ENCODE measurements around the gene SIPA1L3.

DNA sequence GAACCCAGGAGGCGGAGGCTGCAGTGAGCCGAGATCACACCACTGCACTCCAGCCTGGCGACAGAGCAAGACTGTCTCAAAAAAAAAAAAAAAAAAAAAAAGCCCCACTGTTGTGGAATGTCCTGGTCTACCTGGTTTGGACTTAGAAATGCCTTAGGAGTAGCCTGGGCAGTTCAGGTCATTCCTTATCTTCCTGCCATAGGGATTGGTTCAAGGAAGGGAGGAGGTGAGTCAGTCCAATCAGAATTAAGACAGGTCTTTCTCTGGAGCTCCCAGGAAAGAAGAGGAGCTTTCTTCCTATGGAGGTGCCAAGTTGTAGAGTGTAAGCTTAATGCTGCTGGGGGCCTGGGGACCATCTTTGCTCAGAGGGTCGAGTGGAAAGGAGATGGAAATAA, 44.8 kb downstream of the SIPA1L3 start:
- TF ChIP-seq POU6F1 (CRISPR knock-in tag; IDR thresholded peaks at IDR 0.05; ENCODE audit: borderline replicate concordance, low read depth), result no peak
- no peak for TF ChIP-seq ARNTL (CRISPR knock-in tag; IDR thresholded peaks at IDR 0.05; ENCODE audit: borderline replicate concordance, low read depth)
- no peak for TF ChIP-seq PATZ1 (CRISPR knock-in tag; IDR thresholded peaks at IDR 0.05; ENCODE audit: borderline replicate concordance)
- no peak for TF ChIP-seq TCF4 (CRISPR knock-in tag; IDR thresholded peaks at IDR 0.05; ENCODE audit: borderline replicate concordance)
